SK-N-SH (cell line): Measurements from ENCODE around the gene IFNA6. TPM values are rescaled to one million over a fixed set of nuclear protein-coding genes. Genes with fewer than 3 reads are reported as not detected.

Source experiments
- CTCF ChIA-PET: fragments of 300-600, 350-600 bp; formaldehyde crosslinking; extraction: SDS; loops from one replicate; lab custom pipeline; 2021; lab: Yijun Ruan, JAX
- POLR2A ChIA-PET: fragments of 350-600 bp; sonication (Branson Sonifier 250); formaldehyde crosslinking; extraction: SDS; loops from one replicate; lab custom pipeline; 2020; ENCODE audit warnings: antibody characterized with exemption, inconsistent platforms; lab: Yijun Ruan, JAX
- DNase-seq: peaks from one replicate; pipeline ENCODE4 v3.0.0; 2012
- H2AFZ ChIP-seq: fragments of 200-600 bp; sonication (generic); 2 replicates; pipeline ENCODE4 v1.8.1; 2016; ENCODE audit warnings: antibody characterized with exemption, mild to moderate bottlenecking, low read depth
- H3F3A ChIP-seq: fragments of 200-600 bp; sonication (generic); replicated peaks from 2 replicates; pipeline ENCODE3; 2016; ENCODE audit warnings: antibody characterized with exemption, mild to moderate bottlenecking; ENCODE audit not compliant: insufficient read depth
- H3K27ac ChIP-seq, 2 experiments: fragments of 200-500 bp in 1 of 2; fragments of 200-600 bp in 1 of 2; sonication (Bioruptor generic) in 1 of 2; sonication (generic), shearing (Covaris generic) in 1 of 2; 2 replicates each; pipeline versions ENCODE4 v1.5.1 to v1.6.1; 2014 to 2016; ENCODE audit warnings: low read depth in 2 of 2, inconsistent platforms in 1 of 2, low read length in 1 of 2, mild to moderate bottlenecking in 1 of 2, mixed read lengths in 1 of 2
- H3K27me3 ChIP-seq: fragments of 200-600 bp; sonication (generic), shearing (Covaris generic); 2 replicates; pipeline ENCODE4 v1.6.1; 2016; ENCODE audit warnings: mixed run types; ENCODE audit not compliant: insufficient read depth
- H3K36me3 ChIP-seq, 2 experiments: fragments of 200-500 bp in 1 of 2; fragments of 200-600 bp in 1 of 2; sonication (Bioruptor generic) in 1 of 2; sonication (generic) in 1 of 2; replicated peaks in 1 of 2; 2 replicates each; pipeline versions ENCODE3 to v1.5.1; 2014 to 2016; ENCODE audit warnings: low read length in 1 of 2, mild to moderate bottlenecking in 1 of 2; ENCODE audit not compliant: insufficient read depth in 2 of 2, control insufficient read depth in 1 of 2
- H3K4me1 ChIP-seq, 2 experiments: fragments of 200-500 bp in 1 of 2; fragments of 200-600 bp in 1 of 2; sonication (Bioruptor generic) in 1 of 2; sonication (generic), shearing (Covaris generic) in 1 of 2; 2 replicates each; pipeline versions ENCODE4 v1.5.1 to v1.6.1; 2014 to 2016; ENCODE audit warnings: low read depth in 1 of 2, low read length in 1 of 2, mixed run types in 1 of 2; ENCODE audit not compliant: insufficient read depth in 2 of 2, control insufficient read depth in 1 of 2
- H3K4me2 ChIP-seq: fragments of 200-600 bp; sonication (generic), shearing (Covaris generic); 2 replicates; pipeline ENCODE4 v1.6.1; 2017; ENCODE audit warnings: mixed run types
- H3K4me3 ChIP-seq, 2 experiments: fragments of 200-500 bp in 1 of 2; fragments of 200-600 bp in 1 of 2; sonication (Bioruptor generic) in 1 of 2; sonication (generic), shearing (Covaris generic) in 1 of 2; 2 replicates each; pipeline versions ENCODE4 v1.5.1 to v1.8.1; 2014 to 2016; ENCODE audit warnings: low read depth in 2 of 2, inconsistent platforms in 1 of 2, low read length in 1 of 2, mild to moderate bottlenecking in 1 of 2, mixed read lengths in 1 of 2, moderate library complexity in 1 of 2
- H3K79me2 ChIP-seq: fragments of 200-600 bp; sonication (generic); 2 replicates; pipeline ENCODE4 v1.8.1; 2017; ENCODE audit warnings: mild to moderate bottlenecking; ENCODE audit not compliant: insufficient read depth
- H3K9ac ChIP-seq: fragments of 200-600 bp; sonication (generic); 2 replicates; pipeline ENCODE4 v1.6.1; 2017; ENCODE audit warnings: mixed run types
- H3K9me2 ChIP-seq: fragments of 200-600 bp; sonication (generic); 2 replicates; pipeline ENCODE4 v1.6.1; 2017; ENCODE audit warnings: mixed run types
- H3K9me3 ChIP-seq: fragments of 200-600 bp; sonication (generic); 2 replicates; pipeline ENCODE4 v1.6.1; 2017; ENCODE audit warnings: mixed run types, mild to moderate bottlenecking, moderate library complexity
- H4K20me1 ChIP-seq: fragments of 200-600 bp; sonication (generic); 2 replicates; pipeline ENCODE4 v1.6.1; 2017; ENCODE audit warnings: mild to moderate bottlenecking, mixed run types; ENCODE audit not compliant: insufficient read depth
- CHD2 ChIP-seq: fragments of 150-350 bp; IDR thresholded peaks from 2 replicates; pipeline ENCODE4 v1.6.1; 2018; ENCODE audit warnings: low read length; ENCODE audit not compliant: partially characterized antibody
- ELF1 ChIP-seq: IDR thresholded peaks from 2 replicates; pipeline ENCODE4 v1.4.0; 2012
- EP300 ChIP-seq, 2 experiments: IDR thresholded peaks; 2 replicates each; pipeline versions ENCODE4 v1.4.0 to v1.6.1; 2012; ENCODE audit warnings: borderline replicate concordance in 1 of 2, low read depth in 1 of 2, low read length in 1 of 2
- FOSL2 ChIP-seq: IDR thresholded peaks from 2 replicates; pipeline ENCODE4 v1.4.0; 2012; ENCODE audit warnings: low read depth, mild to moderate bottlenecking, moderate library complexity, borderline replicate concordance
- NFIC ChIP-seq: IDR thresholded peaks from 2 replicates; pipeline ENCODE4 v1.4.0; 2012; ENCODE audit warnings: borderline replicate concordance
- NRF1 ChIP-seq: IDR thresholded peaks from 2 replicates; pipeline ENCODE4 v1.6.1; 2012; ENCODE audit warnings: low read depth, mild to moderate bottlenecking, low read length
- RAD21 ChIP-seq: IDR thresholded peaks from 2 replicates; pipeline ENCODE4 v1.6.1; 2012; ENCODE audit warnings: mild to moderate bottlenecking, low read length
- RCOR1 ChIP-seq: fragments of 150-350 bp; IDR thresholded peaks from 2 replicates; pipeline ENCODE4 v1.6.1; 2017; ENCODE audit warnings: antibody characterized with exemption, low read length
- SIN3A ChIP-seq: IDR thresholded peaks from 2 replicates; pipeline ENCODE4 v1.6.1; 2012; ENCODE audit warnings: low read depth, mild to moderate bottlenecking, low read length, moderate library complexity, borderline replicate concordance
- TAF1 ChIP-seq: IDR thresholded peaks from 2 replicates; pipeline ENCODE4 v1.6.1; 2012; ENCODE audit warnings: low read depth, mild to moderate bottlenecking, low read length, moderate library complexity, borderline replicate concordance
- YY1 ChIP-seq: IDR thresholded peaks from 2 replicates; pipeline ENCODE4 v1.4.0; 2012; ENCODE audit warnings: low read depth, mild to moderate bottlenecking
- WGBS: methylation state at CpG from one replicate; pipeline ENCODE4 v1.1.6; 2017; ENCODE audit warnings: low lambda C conversion rate; 5-methylcytosine and 5-hydroxymethylcytosine counted together
- polyA plus RNA-seq, 3 experiments: library from polyadenylated mRNA; depleted of rRNA; stranded (reverse); fragments of >200 nt; gene quantifications; 2 replicates each; pipeline ENCODE4 v1.2.3, GENCODE V29; 2012
- TF ChIP-seq, protein P1 (sequence below): fragments of 200-600 bp; sonication (generic); IDR thresholded peaks from 2 replicates; pipeline ENCODE4 v1.6.1; 2017; ENCODE audit warnings: antibody characterized with exemption, mild to moderate bottlenecking, moderate library complexity
- TF ChIP-seq, protein P2 (sequence below): fragments of 150-350 bp; IDR thresholded peaks from 2 replicates; pipeline ENCODE4 v1.6.1; 2016; ENCODE audit warnings: mild to moderate bottlenecking, low read depth, low read length
- TF ChIP-seq, protein P3 (sequence below): IDR thresholded peaks from 2 replicates; pipeline ENCODE4 v1.4.0; 2012; ENCODE audit warnings: low read depth, borderline replicate concordance
- TF ChIP-seq, protein P4 (sequence below): IDR thresholded peaks from 2 replicates; pipeline ENCODE4 v1.4.0; 2012; ENCODE audit warnings: low read depth, borderline replicate concordance

Gene IFNA6
- polyA plus RNA-seq, 1 of the 3 experiments (the other 2 are of a cell fraction), result not detected

DNA sequence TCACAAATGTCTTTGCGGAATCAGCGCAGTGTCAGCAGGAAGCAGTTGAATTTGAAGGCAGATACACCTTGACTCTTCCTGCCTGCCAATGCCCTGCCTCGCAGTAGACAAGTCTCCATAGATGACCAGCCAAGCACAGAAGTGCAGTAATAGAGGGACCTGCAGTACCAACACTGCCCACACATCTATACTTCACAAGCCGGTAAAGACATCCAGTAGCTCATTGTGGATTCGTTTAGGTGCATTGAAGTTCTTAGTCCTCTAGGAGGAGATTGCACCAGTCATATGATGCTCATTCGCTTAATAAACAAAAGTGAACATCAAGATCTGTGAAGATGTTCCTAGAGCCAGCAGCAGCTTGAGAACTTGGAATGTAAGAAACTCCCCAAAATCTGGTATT lies 41.6 kb upstream of the IFNA6 start:
- DNase-seq, result peak; percentile 23
- 32% methylated on average over 6 of the region's 6 CpGs for WGBS

DNA sequence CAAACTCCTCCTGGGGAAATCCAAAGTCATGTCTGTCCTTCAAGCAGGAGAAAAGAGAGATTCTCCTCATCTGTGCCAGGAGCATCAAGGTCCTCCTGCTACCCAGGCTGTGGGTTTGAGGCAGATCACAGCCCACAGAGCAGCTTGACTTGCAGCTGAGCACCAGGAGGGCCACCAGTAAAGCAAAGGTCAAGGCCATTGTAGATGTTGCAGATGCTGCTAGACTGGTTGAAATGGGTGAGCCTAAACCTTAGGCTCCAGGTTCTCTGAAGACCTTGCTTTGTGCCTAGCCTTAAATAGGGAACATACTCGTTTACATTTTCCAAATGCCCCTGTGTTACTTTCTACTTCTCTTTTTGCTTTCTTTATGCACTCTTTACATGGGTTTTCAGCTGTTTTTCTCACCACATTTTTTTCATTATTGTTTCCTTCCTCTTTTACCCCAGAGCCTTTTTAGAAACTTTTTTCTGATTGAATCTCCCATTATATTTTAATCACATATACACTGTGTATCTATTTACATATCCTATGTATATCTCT lies 34.5 kb upstream of the IFNA6 start, which contains the start of gene IFNA2:
Gene IFNA2 (minus strand): TSS at position 268 of the 540 bp plus-strand sequence. CDS start 69 bp downstream, at position 199.
- Histone ChIP-seq H4K20me1 (no peaks in the 10 kb centered on the region), H3K9me2 (no peaks in the 10 kb centered on the region), H3F3A (no peaks in the 10 kb centered on the region), H3K36me3 (no peaks in the 10 kb centered on the region), H3K4me1 (no peaks in the 10 kb centered on the region), H3K4me2 (no peak within 1 kb of the TSS)
- CTCF ChIA-PET, result interaction anchor here (0.6 to 1.9 kb wide), 3 partner anchors 11 to 242 kb away, joined by 3 to 11 read pairs (median 3); no protein-coding TSS in a partner anchor
- WGBS, result 0% methylated on average over 1 of the region's 1 CpG
- no peak for TF ChIP-seq RCOR1
- no peak for TF ChIP-seq RAD21
- no peak for TF ChIP-seq YY1
- TF ChIP-seq ELF1, result no peak
- TF ChIP-seq, all 33 proteins: peak for 0
- POLR2A ChIA-PET, result no interaction called here
- H3K27ac ChIP-seq, result no peak within 1 kb of the TSS
- no peak within 1 kb of the TSS for H2AFZ ChIP-seq
- H3K4me3 ChIP-seq, result no peak within 1 kb of the TSS
- no peak for DNase-seq
- H3K79me2 ChIP-seq, result no peaks in the 10 kb centered on the region
- H3K9me3 ChIP-seq, result no peaks in the 10 kb centered on the region
- peaks cover 12% of the 10 kb centered on the region; the same call in 1 of the 2 replicates for H3K27me3 ChIP-seq
- no peak within 1 kb of the TSS for H3K9ac ChIP-seq

More for the DNA sequence above, 41.6 kb upstream of the IFNA6 start:
- Histone ChIP-seq H3K4me1 (peaks cover 0 to 4% of the 10 kb centered on the region in 2 experiments; a peak in 2 of 4 replicates), H3K79me2 (no peaks in the 10 kb centered on the region), H3F3A (no peaks in the 10 kb centered on the region), H3K27ac (no peak overlapping the region), H3K9ac (no peak overlapping the region), H2AFZ (no peak overlapping the region), H3K4me2 (no peak overlapping the region), H3K27me3 (peaks cover 34% of the 10 kb centered on the region; the same call in 1 of the 2 replicates), H3K4me3 (no peak overlapping the region), H3K9me2 (no peaks in the 10 kb centered on the region), H4K20me1 (no peaks in the 10 kb centered on the region), H3K9me3 (no peaks in the 10 kb centered on the region), H3K36me3 (no peaks in the 10 kb centered on the region)
- POLR2A ChIA-PET, result no interaction called here
- no peak for TF ChIP-seq FOSL2
- TF ChIP-seq, protein P1, sequence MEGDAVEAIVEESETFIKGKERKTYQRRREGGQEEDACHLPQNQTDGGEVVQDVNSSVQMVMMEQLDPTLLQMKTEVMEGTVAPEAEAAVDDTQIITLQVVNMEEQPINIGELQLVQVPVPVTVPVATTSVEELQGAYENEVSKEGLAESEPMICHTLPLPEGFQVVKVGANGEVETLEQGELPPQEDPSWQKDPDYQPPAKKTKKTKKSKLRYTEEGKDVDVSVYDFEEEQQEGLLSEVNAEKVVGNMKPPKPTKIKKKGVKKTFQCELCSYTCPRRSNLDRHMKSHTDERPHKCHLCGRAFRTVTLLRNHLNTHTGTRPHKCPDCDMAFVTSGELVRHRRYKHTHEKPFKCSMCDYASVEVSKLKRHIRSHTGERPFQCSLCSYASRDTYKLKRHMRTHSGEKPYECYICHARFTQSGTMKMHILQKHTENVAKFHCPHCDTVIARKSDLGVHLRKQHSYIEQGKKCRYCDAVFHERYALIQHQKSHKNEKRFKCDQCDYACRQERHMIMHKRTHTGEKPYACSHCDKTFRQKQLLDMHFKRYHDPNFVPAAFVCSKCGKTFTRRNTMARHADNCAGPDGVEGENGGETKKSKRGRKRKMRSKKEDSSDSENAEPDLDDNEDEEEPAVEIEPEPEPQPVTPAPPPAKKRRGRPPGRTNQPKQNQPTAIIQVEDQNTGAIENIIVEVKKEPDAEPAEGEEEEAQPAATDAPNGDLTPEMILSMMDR, result peak; percentile 45
- CTCF ChIA-PET, result interaction anchor here (1.0 to 8.2 kb wide), 6 partner anchors 10 to 88 kb away, joined by 3 to 239 read pairs (median 4); partner anchors contain the start of gene KLHL9

DNA sequence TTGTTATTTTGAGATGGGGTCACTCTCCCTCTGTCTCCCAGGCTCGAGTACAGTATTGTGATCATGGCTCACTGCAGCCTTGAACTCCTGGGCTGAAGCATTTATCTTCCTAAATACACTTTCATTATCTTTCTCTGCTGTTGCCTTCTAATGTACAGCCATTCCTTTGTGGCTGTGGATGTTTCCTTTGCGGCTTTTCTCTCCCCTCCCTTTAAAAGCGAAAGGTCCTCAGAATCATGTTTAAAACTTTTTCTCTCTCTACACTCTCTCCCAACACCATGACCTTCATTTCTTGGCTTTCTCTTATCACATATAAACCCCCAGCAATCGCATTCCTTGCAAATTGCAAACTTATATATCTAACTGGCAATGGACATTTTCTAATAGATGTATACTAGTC lies 32.9 kb upstream of the IFNA6 start:
- Histone ChIP-seq H3K27me3 (peaks cover 23% of the 10 kb centered on the region; the same call in 1 of the 2 replicates), H3K36me3 (no peaks in the 10 kb centered on the region), H3K4me1 (no peaks in the 10 kb centered on the region), H3K9me3 (no peaks in the 10 kb centered on the region), H3K4me2 (no peak overlapping the region), H4K20me1 (no peaks in the 10 kb centered on the region), H3K4me3 (no peak overlapping the region), H3F3A (no peaks in the 10 kb centered on the region), H3K9me2 (no peaks in the 10 kb centered on the region), H3K27ac (no peak overlapping the region), H3K79me2 (no peaks in the 10 kb centered on the region), H3K9ac (no peak overlapping the region), H2AFZ (no peak overlapping the region; the same call in 1 of the 2 replicates)
- ChIA-PET CTCF (no interaction called here), POLR2A (no interaction called here)
- 8% methylated on average over 4 of the region's 4 CpGs for WGBS
- no peak for DNase-seq
- TF ChIP-seq, protein P2, sequence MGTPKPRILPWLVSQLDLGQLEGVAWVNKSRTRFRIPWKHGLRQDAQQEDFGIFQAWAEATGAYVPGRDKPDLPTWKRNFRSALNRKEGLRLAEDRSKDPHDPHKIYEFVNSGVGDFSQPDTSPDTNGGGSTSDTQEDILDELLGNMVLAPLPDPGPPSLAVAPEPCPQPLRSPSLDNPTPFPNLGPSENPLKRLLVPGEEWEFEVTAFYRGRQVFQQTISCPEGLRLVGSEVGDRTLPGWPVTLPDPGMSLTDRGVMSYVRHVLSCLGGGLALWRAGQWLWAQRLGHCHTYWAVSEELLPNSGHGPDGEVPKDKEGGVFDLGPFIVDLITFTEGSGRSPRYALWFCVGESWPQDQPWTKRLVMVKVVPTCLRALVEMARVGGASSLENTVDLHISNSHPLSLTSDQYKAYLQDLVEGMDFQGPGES, result no peak
- TF ChIP-seq, protein P3, sequence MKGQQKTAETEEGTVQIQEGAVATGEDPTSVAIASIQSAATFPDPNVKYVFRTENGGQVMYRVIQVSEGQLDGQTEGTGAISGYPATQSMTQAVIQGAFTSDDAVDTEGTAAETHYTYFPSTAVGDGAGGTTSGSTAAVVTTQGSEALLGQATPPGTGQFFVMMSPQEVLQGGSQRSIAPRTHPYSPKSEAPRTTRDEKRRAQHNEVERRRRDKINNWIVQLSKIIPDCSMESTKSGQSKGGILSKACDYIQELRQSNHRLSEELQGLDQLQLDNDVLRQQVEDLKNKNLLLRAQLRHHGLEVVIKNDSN, result no peak
- TF ChIP-seq, protein P4, sequence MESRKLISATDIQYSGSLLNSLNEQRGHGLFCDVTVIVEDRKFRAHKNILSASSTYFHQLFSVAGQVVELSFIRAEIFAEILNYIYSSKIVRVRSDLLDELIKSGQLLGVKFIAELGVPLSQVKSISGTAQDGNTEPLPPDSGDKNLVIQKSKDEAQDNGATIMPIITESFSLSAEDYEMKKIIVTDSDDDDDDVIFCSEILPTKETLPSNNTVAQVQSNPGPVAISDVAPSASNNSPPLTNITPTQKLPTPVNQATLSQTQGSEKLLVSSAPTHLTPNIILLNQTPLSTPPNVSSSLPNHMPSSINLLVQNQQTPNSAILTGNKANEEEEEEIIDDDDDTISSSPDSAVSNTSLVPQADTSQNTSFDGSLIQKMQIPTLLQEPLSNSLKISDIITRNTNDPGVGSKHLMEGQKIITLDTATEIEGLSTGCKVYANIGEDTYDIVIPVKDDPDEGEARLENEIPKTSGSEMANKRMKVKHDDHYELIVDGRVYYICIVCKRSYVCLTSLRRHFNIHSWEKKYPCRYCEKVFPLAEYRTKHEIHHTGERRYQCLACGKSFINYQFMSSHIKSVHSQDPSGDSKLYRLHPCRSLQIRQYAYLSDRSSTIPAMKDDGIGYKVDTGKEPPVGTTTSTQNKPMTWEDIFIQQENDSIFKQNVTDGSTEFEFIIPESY, result no peak
- TF ChIP-seq CHD2, result no peak
- no peak for TF ChIP-seq NFIC
- TF ChIP-seq TAF1, result no peak
- TF ChIP-seq NRF1, result no peak
- no peak for TF ChIP-seq RAD21
- TF ChIP-seq ELF1, result no peak
- no peak for TF ChIP-seq EP300 (IDR thresholded peaks at IDR 0.05; ENCODE audit: borderline replicate concordance in 1 of 2, low read depth in 1 of 2, low read length in 1 of 2)
- TF ChIP-seq SIN3A, result no peak
